CD4-positive, alpha-beta T cell treated with Interleukin-4 for 4 hours (primary cell): ENCODE results near the gene UNC5B.

ENCODE experiments used
- DNase-seq: peaks from one replicate; pipeline ENCODE4 v3.0.0-alpha.2; 2020

The UNC5B gene

DNA sequence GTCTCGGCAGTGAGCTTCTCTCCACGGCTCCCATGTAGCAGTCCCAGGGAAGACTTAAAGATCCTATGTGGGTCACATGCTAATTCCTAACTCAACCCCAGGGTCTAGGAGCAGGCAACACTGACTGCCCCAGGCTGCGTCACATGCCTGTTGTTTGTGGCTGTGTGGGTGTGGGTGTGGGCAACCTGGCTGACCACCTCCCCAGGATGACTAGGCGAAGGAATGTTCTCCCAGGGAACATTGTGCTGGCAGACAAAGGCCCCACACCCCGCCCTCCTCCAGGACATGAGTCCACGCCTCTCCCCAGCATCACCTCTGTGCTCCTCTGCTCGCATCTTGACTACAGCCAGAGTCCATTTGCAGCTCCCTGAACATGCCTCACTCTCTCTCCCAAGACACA lies 137.0 kb downstream of the UNC5B start:
- no peak for DNase-seq

- DNase-seq: no peak
Measured at GRCh38 chr10:71351087-71351486, 138.7 kb downstream of the UNC5B start.

GRCh38 chr10:71351628-71352319 lies 139.4 kb downstream of the UNC5B start:
- no peak for DNase-seq
